ENCODE results near the gene ACTL7A. TPM values are rescaled to one million over a fixed set of nuclear protein-coding genes. Genes with fewer than 3 reads are reported as not detected.

The ACTL7A gene
- total and polyA plus RNA-seq, 2 of the 13 experiments (the other 11 are each of a cell fraction or from before 2014, with no cell fraction given) = not detected

GRCh38 chr9:108885643-108886348 lies 23.7 kb downstream of the ACTL7A start (continued):
- TF ChIP-seq YEATS2 (CRISPR knock-in tag; IDR thresholded peaks at IDR 0.05; ENCODE audit: borderline replicate concordance) (peak; percentile 79; the same call in 1 of the 2 replicates), MEIS2 (CRISPR knock-in tag; IDR thresholded peaks at IDR 0.05) (peak; percentile 89), PCBP2 (optimal IDR thresholded peaks at IDR 0.05; ENCODE audit: low read depth, low read length, poor library complexity, severe bottlenecking) (no peak), ZNF780A (CRISPR knock-in tag; IDR thresholded peaks at IDR 0.05) (no peak), ZBTB43 (CRISPR knock-in tag; conservative IDR thresholded peaks at IDR 0.05) (peak; percentile 92), ZNF121 (CRISPR knock-in tag; IDR thresholded peaks at IDR 0.05) (peak; percentile 68), ZNF672 (CRISPR knock-in tag; IDR thresholded peaks at IDR 0.05) (no peak), ZBTB40 (IDR thresholded peaks at IDR 0.05) (no peak), ZBTB40 (CRISPR knock-in tag; IDR thresholded peaks at IDR 0.05) (peak; percentile 85; the same call in 1 of the 2 replicates), ZIK1 (CRISPR knock-in tag; IDR thresholded peaks at IDR 0.05; ENCODE audit: borderline replicate concordance, low read depth) (no peak), ATM (IDR thresholded peaks at IDR 0.05; ENCODE audit: borderline replicate concordance) (peak; percentile 97), CENPT (CRISPR knock-in tag; IDR thresholded peaks at IDR 0.05; ENCODE audit: low read depth) (no peak), ESRRA (CRISPR knock-in tag; IDR thresholded peaks at IDR 0.05; ENCODE audit: low read depth) (peak; percentile 59; the same call in 1 of the 2 replicates), RCOR2 (CRISPR knock-in tag; IDR thresholded peaks at IDR 0.05) (peak; percentile 93), TBX3 (IDR thresholded peaks at IDR 0.05; ENCODE audit: borderline replicate concordance) (peak; percentile 89), ZBTB37 (CRISPR knock-in tag; IDR thresholded peaks at IDR 0.05) (no peak; the same call in 1 of the 2 replicates), KAT7 (CRISPR knock-in tag; IDR thresholded peaks at IDR 0.05; ENCODE audit: borderline replicate concordance) (peak; percentile 90), SPEN (CRISPR knock-in tag; IDR thresholded peaks at IDR 0.05; ENCODE audit: low read depth) (peak; percentile 63), ZNF33B (CRISPR knock-in tag; IDR thresholded peaks at IDR 0.05) (peak; percentile 46; the same call in 1 of the 2 replicates)

Data from HepG2 (cell line).